AG10803 (cell line): ENCODE data around the gene FYCO1.
A peak's percentile ranks its signal among the peaks of the same experiment; 100 is the strongest.

Source experiments
- DNase-seq: peaks from one replicate; pipeline ENCODE4 v3.0.0; 2010; ENCODE audit warnings: low read depth
- H3K4me3 ChIP-seq: 2 replicates; pipeline ENCODE4 v1.5.1; 2011; ENCODE audit warnings: mild to moderate bottlenecking, low read length, control low read depth
- CTCF ChIP-seq: conservative IDR thresholded peaks from 2 replicates; pipeline ENCODE4 v1.5.1; 2011; ENCODE audit warnings: mild to moderate bottlenecking, low read length, control low read depth, inconsistent platforms

The FYCO1 gene

DNA sequence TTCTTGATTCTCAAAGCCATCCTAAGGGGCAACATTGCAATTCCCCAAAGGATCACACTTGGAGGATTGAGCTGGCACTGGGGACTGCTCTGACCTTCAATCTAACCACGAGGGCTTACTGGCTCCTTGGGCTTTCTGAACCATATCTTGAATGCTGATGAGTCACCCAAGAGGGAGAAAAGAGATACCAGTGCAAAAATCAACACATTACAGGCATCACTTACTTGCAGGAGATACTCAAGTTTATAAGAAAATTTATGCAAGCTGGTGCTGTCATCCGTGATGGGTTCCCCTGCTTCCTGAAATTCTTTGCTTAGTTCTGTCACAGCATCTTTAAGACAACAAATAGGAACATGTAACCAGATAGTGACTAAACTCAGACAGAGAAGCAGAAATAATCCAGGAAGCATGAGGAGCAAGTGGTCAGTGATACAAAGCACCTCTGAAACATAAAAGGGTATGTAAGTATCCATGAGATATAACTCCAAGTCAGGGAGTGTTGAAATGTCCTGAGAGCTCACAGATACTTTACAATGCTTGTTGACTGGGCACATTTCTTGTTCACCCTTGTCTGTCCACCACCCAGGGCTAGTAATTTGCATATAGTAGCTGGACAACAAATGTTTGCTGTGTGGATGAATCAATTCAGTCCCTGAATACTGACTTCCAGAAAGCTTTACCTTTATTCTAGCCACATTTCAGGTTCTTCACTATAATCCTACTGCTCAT is 14.1 kb downstream of the FYCO1 start:
- DNase-seq: no peak
- H3K4me3 ChIP-seq: no peak overlapping the region
- no peak for TF ChIP-seq CTCF

DNA sequence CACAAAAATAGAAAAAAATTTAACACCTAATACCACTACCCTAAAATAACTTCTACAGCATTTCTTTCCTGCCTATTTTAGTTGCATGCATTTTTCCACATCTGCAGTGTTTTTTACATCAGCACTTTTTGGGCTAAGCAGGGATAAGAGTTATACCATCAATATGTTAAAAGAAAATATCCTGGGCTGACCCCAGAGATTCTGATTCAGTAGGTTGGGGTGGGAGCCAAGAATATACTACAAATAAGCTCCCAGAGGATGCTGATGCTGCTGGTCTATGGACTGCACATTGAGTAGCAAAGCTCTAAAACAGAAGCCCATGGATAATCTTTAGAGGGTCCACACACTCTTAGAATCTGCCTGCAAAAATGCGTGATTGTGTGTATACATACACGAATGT is 14.8 kb downstream of the FYCO1 start:
- no peak for TF ChIP-seq CTCF
- no peak overlapping the region for H3K4me3 ChIP-seq
- no peak for DNase-seq

- TF ChIP-seq CTCF: no peak
- H3K4me3 ChIP-seq: no peak overlapping the region
- DNase-seq: no peak
Measured at GRCh38 chr3:45980229-45980813, 15.3 kb downstream of the FYCO1 start.

DNA sequence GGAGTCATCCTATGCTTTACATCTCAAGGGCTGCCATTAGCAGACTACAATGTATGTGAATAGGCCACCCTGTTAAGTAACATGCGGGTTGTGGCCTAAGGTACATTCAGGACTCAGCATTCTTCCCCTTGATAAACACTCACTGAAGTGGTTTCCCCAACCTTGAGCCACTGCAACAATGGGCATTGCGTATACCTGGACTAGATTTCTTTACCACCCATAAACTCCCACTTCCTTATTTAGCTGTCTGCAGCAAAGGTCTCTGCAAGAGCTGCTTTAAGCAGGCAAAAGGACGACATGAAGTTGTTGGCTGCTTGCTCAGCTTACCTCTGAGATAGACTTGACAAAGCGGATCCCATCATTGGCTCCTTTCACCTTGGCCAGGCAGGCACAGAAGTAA is 16.2 kb downstream of the FYCO1 start:
- H3K4me3 ChIP-seq: no peak overlapping the region
- TF ChIP-seq CTCF: no peak
- no peak for DNase-seq

DNA sequence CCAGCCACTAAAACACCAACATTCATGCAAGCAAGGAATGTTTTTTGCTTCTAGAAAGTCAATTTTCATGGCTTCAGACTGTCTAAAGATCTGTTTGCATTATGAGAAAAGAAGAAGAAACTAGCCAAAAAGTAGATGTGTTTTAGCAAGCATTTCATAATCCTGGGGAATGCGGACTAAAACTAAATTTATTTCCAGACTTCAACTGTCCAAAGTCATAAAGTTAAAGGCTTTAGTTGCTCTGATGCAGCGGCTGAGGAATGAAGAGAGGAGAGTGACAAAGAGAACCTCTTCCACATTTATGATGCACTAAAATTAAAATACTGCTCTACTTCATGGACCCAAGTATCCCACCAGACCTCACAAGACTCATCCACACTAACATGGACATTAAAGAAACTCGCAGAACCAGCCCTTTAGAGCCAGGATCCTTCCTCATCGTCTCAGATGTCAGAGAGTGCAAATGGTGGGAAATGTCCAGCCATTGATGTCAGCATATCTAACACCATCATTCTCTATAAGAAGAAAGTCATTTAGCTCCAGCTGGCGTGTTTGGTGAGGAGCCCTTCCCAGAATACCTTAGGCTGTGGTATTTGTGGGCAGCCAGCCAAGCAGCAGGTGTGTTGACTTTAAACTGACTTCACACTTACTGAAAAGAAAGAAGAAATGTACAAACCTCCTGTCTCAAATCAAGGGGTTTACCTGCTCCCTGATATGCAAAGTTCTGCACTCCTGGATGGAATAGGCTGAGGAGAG is 17.4 kb downstream of the FYCO1 start:
- H3K4me3 ChIP-seq: no peak overlapping the region
- DNase-seq: peak; percentile 42
- no peak for TF ChIP-seq CTCF

DNA sequence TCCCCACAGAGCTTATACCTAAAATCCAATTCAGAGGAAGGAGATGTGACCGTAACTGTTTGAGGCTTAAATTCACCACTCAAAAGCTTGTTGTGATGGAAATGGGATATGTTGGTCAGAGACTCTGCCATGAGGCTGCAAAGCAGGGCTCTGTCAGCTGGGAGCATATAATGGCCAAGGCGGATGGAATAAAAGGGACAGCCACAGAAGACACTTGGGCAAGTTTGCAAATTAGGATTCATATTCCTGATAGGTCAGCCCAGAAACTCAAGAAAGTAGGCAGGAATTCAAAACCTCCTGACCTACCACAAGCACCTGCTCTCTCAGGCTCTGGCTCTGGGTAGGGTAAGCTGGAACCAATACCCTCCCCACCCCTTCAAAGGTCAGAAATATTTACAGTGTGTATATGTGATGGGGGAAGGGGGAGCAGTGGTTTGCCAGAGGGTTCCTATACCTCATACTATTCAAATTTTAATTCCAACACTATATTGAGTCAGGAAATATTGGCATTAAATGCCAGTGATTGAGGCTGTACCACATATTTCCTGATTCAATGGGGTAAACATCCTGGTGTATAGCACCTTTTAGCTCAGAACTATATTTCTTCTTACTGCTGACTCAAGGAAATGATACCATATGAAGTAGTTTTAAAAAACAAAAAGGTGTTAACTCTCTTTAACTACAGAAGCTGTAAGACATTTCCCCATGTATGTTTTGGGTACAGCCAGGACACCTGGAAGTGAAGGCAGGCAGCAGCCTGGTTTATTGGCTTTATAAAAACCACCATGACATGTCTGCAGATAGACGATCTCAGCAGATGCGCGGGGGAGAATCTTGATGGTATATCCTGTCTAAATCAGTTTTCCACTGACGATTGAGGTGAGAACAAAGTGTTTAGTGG is 19.2 kb downstream of the FYCO1 start:
- H3K4me3 ChIP-seq: no peak overlapping the region
- no peak for TF ChIP-seq CTCF
- no peak for DNase-seq
